BE2C (cell line): ENCODE results near the gene PSAP. TPM values are rescaled to one million over a fixed set of nuclear protein-coding genes. Genes with fewer than 3 reads are reported as not detected.
"Not testable (repeated sequence)": the region's sequence is repeated elsewhere in the genome, so short reads cannot be mapped to it uniquely, and the experiment has no call there.

Experiments used
- DNase-seq: peaks from one replicate; pipeline ENCODE4 v3.0.0-alpha.2; 2020
- H3K27me3 ChIP-seq: fragments of 250-450 bp; sonication (Bioruptor Pico); 2 replicates; pipeline ENCODE4 v1.5.1; 2020; ENCODE audit warnings: mild to moderate bottlenecking
- H3K36me3 ChIP-seq: fragments of 250-450 bp; sonication (Bioruptor Pico); 2 replicates; pipeline ENCODE4 v1.5.1; 2020; ENCODE audit warnings: mild to moderate bottlenecking
- H3K4me1 ChIP-seq: fragments of 250-450 bp; sonication (Bioruptor Pico); 2 replicates; pipeline ENCODE4 v1.5.1; 2020
- H3K4me3 ChIP-seq: 2 replicates; pipeline ENCODE4 v1.5.1; 2011; ENCODE audit warnings: low read depth, low read length
- H3K9me3 ChIP-seq: fragments of 250-450 bp; sonication (Bioruptor Pico); 2 replicates; pipeline ENCODE4 v1.5.1; 2020
- polyA plus RNA-seq: library from polyadenylated mRNA; unstranded; fragments of >200 nt; gene quantifications from one replicate; pipeline ENCODE4 v1.2.1, GENCODE V29; 2012; ENCODE audit warnings: low read depth, missing spikeins; ENCODE audit not compliant: insufficient read length, insufficient read depth
- TF ChIP-seq, protein P1 (sequence below): IDR thresholded peaks from 2 replicates; pipeline ENCODE4 v1.5.1; 2012; ENCODE audit warnings: mild to moderate bottlenecking, low read depth, low read length

The PSAP gene
- polyA plus RNA-seq = 1,064 TPM

DNA sequence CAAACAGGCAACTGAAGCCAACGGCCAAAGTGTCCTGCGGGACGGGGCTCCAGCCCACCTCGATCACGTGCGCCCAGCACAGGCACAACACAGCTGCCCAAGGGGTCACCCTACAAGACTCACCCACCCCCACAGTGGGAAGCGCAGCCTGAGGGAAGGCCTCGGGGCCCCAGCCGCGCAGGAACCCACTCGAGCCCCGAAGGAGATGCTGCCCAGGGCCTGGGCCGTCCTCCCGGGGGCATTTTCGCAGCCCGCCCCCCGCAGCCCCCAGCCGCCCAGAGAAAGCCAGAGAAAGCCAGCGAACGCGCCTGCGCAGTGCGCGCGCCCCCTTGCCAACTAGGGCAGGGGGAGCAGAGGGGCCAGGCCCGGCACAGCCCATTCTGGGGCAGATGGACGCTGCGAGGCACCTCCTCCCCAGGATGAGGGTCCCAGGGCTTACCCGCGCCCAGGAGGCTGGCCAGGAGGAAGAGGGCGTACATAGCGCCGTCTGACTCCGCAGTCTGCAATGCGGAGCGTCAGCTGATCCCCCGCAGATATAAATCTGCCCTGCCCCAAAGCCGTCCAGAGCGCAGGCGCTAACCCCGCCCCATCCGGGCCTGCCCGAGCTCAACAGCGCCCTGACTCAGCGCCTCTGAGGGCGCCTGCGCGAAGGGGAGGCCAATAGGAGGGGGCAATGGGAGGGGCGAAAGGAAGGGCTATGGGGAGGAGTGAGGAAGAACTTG lies at the start of gene PSAP:
TSS of gene PSAP (minus strand) at position 509 of the 722 bp plus-strand sequence. CDS start at position 479, 30 bp downstream.
- TF ChIP-seq, protein P1, sequence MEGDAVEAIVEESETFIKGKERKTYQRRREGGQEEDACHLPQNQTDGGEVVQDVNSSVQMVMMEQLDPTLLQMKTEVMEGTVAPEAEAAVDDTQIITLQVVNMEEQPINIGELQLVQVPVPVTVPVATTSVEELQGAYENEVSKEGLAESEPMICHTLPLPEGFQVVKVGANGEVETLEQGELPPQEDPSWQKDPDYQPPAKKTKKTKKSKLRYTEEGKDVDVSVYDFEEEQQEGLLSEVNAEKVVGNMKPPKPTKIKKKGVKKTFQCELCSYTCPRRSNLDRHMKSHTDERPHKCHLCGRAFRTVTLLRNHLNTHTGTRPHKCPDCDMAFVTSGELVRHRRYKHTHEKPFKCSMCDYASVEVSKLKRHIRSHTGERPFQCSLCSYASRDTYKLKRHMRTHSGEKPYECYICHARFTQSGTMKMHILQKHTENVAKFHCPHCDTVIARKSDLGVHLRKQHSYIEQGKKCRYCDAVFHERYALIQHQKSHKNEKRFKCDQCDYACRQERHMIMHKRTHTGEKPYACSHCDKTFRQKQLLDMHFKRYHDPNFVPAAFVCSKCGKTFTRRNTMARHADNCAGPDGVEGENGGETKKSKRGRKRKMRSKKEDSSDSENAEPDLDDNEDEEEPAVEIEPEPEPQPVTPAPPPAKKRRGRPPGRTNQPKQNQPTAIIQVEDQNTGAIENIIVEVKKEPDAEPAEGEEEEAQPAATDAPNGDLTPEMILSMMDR = no peak
- Histone ChIP-seq H3K36me3 (no peaks in the 10 kb centered on the region; the same call in 1 of the 2 replicates), H3K9me3 (no peaks in the 10 kb centered on the region), H3K4me3 (peak within 1 kb of the TSS; percentile 92), H3K4me1 (peaks cover 7% of the 10 kb centered on the region; the same call in 1 of the 2 replicates), H3K27me3 (no peaks in the 10 kb centered on the region)
- peak; percentile 99 for DNase-seq

- TF ChIP-seq, protein P1 = no peak
- Histone ChIP-seq H3K4me1 (no peaks in the 10 kb centered on the region), H3K36me3 (no peaks in the 10 kb centered on the region), H3K27me3 (no peaks in the 10 kb centered on the region), H3K9me3 (no peaks in the 10 kb centered on the region), H3K4me3 (no peak overlapping the region)
- DNase-seq = no peak
These were observed 49.6 kb upstream of the PSAP start for GRCh38 chr10:71900441-71901180.

DNA sequence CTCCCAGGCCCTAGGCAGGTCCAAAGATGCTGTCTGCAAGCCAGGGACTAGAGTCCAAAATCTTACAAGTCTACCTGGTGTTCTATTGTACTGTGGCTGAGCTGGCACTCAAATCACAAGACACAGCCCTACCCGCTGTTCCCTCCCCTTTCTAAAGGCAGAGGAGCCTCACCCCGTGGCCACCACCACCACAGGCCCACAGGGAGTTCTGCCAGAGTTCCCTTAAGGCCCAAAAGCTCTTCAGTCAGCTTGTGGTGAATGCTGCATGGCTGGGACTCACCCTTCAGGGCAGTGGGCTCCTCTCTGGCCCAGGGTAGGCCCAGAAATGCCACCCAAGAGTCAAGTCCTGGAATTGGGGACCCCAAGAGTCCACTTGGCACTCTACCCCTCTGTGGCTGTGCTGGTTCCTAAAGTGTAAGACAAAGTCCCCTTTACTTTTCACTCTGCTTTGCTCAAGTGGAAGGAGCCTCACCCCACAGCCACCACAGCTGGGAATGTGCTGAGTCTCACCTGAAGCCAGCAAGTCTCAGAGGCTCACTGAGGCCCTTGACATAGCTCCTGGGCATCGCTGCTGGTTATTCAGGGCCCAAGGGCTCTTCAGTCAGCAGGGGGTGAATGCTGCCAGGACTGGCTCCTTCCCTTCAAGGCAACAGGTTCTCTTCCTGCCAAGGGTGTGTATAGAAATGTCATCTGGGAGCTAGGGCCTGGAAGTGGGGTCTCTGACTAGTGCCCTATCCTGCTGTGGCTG lies 48.8 kb upstream of the PSAP start:
- H3K4me1 ChIP-seq = no peaks in the 10 kb centered on the region
- H3K27me3 ChIP-seq = no peaks in the 10 kb centered on the region
- TF ChIP-seq, protein P1 = no peak
- H3K4me3 ChIP-seq = no peak overlapping the region
- no peak for DNase-seq
- H3K36me3 ChIP-seq = no peaks in the 10 kb centered on the region
- no peaks in the 10 kb centered on the region for H3K9me3 ChIP-seq

GRCh38 chr10:71898346-71898745 lies 47.3 kb upstream of the PSAP start:
- not testable (repeated sequence) for H3K27me3 ChIP-seq, H3K4me3 ChIP-seq, H3K9me3 ChIP-seq, DNase-seq, H3K4me1 ChIP-seq, H3K36me3 ChIP-seq

DNA sequence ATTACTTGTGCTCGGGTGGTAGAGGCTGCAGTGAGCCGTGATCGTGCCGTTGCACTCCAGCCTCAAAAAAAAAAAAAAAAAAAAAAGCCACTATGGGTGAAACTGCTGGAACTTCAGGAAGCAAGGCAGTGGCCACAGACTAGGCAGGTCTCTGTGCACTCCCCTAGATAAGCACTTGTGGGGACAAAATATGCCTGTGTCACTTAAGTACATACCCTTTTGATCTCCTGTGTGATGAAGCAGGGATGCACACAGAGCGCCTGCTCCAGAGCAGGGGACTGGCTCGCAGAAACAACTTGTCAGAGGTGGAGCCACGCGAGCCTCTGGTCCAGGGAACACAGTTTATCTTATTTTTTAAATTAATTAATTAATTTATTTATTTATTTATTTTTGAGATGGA lies 42.9 kb upstream of the PSAP start:
- H3K4me3 ChIP-seq = no peak overlapping the region

DNA sequence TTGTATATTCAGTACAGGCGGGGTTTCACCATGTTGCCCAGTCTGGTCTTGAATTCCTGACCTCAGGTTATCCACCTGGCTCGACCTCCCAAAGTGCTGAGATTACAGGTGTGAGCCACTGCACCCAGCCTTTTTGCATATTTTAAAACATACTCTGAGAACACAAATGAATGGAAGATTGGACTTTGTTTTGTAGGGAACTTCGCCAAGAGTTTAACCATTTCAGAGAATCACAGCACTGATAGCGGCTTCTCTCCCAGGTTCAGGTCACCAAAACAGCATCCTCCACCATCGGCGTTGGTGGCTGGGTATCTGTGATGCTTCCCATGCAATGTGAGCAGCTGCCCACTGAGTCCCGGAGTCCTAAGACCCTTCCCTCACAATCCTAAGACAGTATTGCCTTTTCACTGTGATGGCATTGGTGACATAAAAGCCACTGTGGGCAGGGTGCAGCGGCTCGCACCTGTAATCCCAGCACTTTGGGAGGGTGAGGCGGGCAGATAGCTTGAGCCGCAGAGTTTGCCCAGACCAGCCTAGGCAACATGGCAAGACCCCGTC lies 42.3 kb upstream of the PSAP start:
- DNase-seq = no peak
- Histone ChIP-seq H3K36me3 (no peaks in the 10 kb centered on the region), H3K9me3 (no peaks in the 10 kb centered on the region), H3K4me1 (peaks cover 7% of the 10 kb centered on the region; the same call in 1 of the 2 replicates), H3K27me3 (no peaks in the 10 kb centered on the region), H3K4me3 (no peak overlapping the region)
- TF ChIP-seq, protein P1 = no peak

More for the DNA sequence above, 42.9 kb upstream of the PSAP start:
- Histone ChIP-seq H3K9me3 (no peaks in the 10 kb centered on the region), H3K36me3 (no peaks in the 10 kb centered on the region), H3K4me1 (peaks cover 7% of the 10 kb centered on the region; the same call in 1 of the 2 replicates), H3K27me3 (no peaks in the 10 kb centered on the region)
- TF ChIP-seq, protein P1 = no peak
- DNase-seq = peak; percentile 53
